Stimulated activated CD8-positive, alpha-beta memory T cell treated with anti-CD3 and anti-CD28 coated beads, Interleukin-4, amount 100 ng/mL, for 4 hours (primary cell): Measurements from ENCODE around the gene SAP30BP.

Experiments
- DNase-seq, 2 donors: peaks; one replicate each; pipeline ENCODE4 v3.0.0-alpha.2; 2020; ENCODE audit warnings: low read depth in 2 of 2, low spot score in 1 of 2

Gene SAP30BP

GRCh38 chr17:75707079-75707571, 40.0 kb downstream of the SAP30BP start:
- DNase-seq, result no peak

GRCh38 chr17:75712446-75712845, 45.3 kb downstream of the SAP30BP start:
- DNase-seq, result no peak

- no peak for DNase-seq
Observed at GRCh38 chr17:75719732-75720131, 52.6 kb downstream of the SAP30BP start.

- DNase-seq, result peak; percentile 17 to 24
Observed at GRCh38 chr17:75720656-75721462, 53.7 kb downstream of the SAP30BP start, which contains the start of gene ITGB4. Gene ITGB4, plus strand, starts transcription at chr17:75721459. Its CDS starts 3,245 bp downstream, at chr17:75724704.

- DNase-seq, result no peak
Observed at GRCh38 chr17:75721463-75722011, 54.4 kb downstream of the SAP30BP start.

GRCh38 chr17:75722076-75722475, 54.9 kb downstream of the SAP30BP start:
- DNase-seq, result no peak

- no peak for DNase-seq
Observed at GRCh38 chr17:75722542-75723095, 55.5 kb downstream of the SAP30BP start.

- DNase-seq, result no peak
Observed at GRCh38 chr17:75723171-75723930, 56.2 kb downstream of the SAP30BP start.

- DNase-seq, result no peak
Observed at GRCh38 chr17:75724016-75725003, 57.2 kb downstream of the SAP30BP start.

GRCh38 chr17:75725504-75725903, 58.4 kb downstream of the SAP30BP start:
- no peak for DNase-seq

GRCh38 chr17:75727391-75727790, 60.3 kb downstream of the SAP30BP start:
- no peak for DNase-seq

GRCh38 chr17:75729351-75729750, 62.2 kb downstream of the SAP30BP start:
- DNase-seq, result no peak

- no peak for DNase-seq
Observed at GRCh38 chr17:75730065-75730464, 62.9 kb downstream of the SAP30BP start.

- DNase-seq, result no peak
Observed at GRCh38 chr17:75731086-75731715, 64.1 kb downstream of the SAP30BP start.

- DNase-seq, result no peak
Observed at GRCh38 chr17:75731716-75732498, 64.8 kb downstream of the SAP30BP start.

GRCh38 chr17:75733471-75733870, 66.3 kb downstream of the SAP30BP start:
- no peak for DNase-seq

GRCh38 chr17:75734674-75735294, 67.6 kb downstream of the SAP30BP start:
- no peak for DNase-seq

GRCh38 chr17:75736173-75736835, 69.2 kb downstream of the SAP30BP start:
- no peak for DNase-seq
